H1 (cell line): ENCODE results near the gene CEBPE. TPM values are rescaled to one million over a fixed set of nuclear protein-coding genes. Genes with fewer than 3 reads are reported as not detected.

Experiments used
- CTCF ChIA-PET: fragments of 300-600 bp; sonication (Branson Sonifier 250); formaldehyde crosslinking; loops from one replicate; lab custom pipeline; 2021; ENCODE audit not compliant: partially characterized antibody; lab: Charles Lee
- POLR2A ChIA-PET: fragments of 300-600 bp; sonication (Branson Sonifier 250); formaldehyde crosslinking; loops from one replicate; lab custom pipeline; 2021; ENCODE audit warnings: inconsistent platforms; ENCODE audit not compliant: partially characterized antibody; lab: Charles Lee
- DNase-seq, 2 experiments: peaks; one replicate each; pipeline versions ENCODE4 v3.0.0 to v3.0.0-alpha.2; 2010 to 2022; ENCODE audit warnings: low spot score in 2 of 2, low read depth in 1 of 2, mixed read lengths in 1 of 2
- FAIRE-seq: peaks from 2 replicates; lab custom pipeline; 2011; peaks lifted over from hg19 to GRCh38; lab: Jason Lieb, UNC
- H2AFZ ChIP-seq: 2 replicates; pipeline ENCODE4 v1.8.1; 2012; ENCODE audit warnings: low read length, inconsistent platforms
- H2AK5ac ChIP-seq: 2 replicates; pipeline ENCODE4 v1.6.1; 2013; ENCODE audit warnings: low read depth, low read length
- H2BK120ac ChIP-seq: replicated peaks from 2 replicates; pipeline ENCODE3; 2013; ENCODE audit warnings: low read depth, low read length, inconsistent platforms
- H2BK12ac ChIP-seq: 2 replicates; pipeline ENCODE4 v1.6.1; 2013; ENCODE audit warnings: low read depth, low read length
- H2BK15ac ChIP-seq: 2 replicates; pipeline ENCODE4 v1.6.1; 2013; ENCODE audit warnings: low read length
- H2BK20ac ChIP-seq: 2 replicates; pipeline ENCODE4 v1.6.1; 2013; ENCODE audit warnings: low read length
- H2BK5ac ChIP-seq: 2 replicates; pipeline ENCODE4 v1.6.1; 2013; ENCODE audit warnings: low read depth, low read length
- H3K14ac ChIP-seq: 2 replicates; pipeline ENCODE4 v1.6.1; 2013; ENCODE audit warnings: inconsistent platforms; ENCODE audit not compliant: insufficient read length
- H3K18ac ChIP-seq: 2 replicates; pipeline ENCODE4 v1.6.1; 2013; ENCODE audit warnings: low read length; ENCODE audit errors: extremely low read depth
- H3K23ac ChIP-seq: 2 replicates; pipeline ENCODE4 v1.6.1; 2013; ENCODE audit warnings: inconsistent platforms; ENCODE audit not compliant: insufficient read length
- H3K23me2 ChIP-seq: 2 replicates; pipeline ENCODE4 v1.6.1; 2013; ENCODE audit warnings: low read depth, low read length
- H3K27ac ChIP-seq: 2 replicates; pipeline ENCODE4 v1.6.1; 2011; ENCODE audit warnings: low read depth, low read length, inconsistent platforms
- H3K27me3 ChIP-seq, 4 experiments: replicated peaks in 1 of 4; 1 replicate in 1 of 4; 2 replicates in 3 of 4; pipeline versions ENCODE4 v1.6.1 to v1.8.1; 2011 to 2013; ENCODE audit warnings: low read length in 3 of 4, mild to moderate bottlenecking in 3 of 4, inconsistent platforms in 2 of 4, mixed read lengths in 2 of 4, moderate library complexity in 1 of 4; ENCODE audit not compliant: control insufficient read depth in 3 of 4, insufficient read depth in 3 of 4; ENCODE audit errors: extremely low read depth in 1 of 4
- H3K36me3 ChIP-seq, 4 experiments: 2 replicates each; pipeline versions ENCODE4 v1.6.1 to v1.8.1; 2011 to 2013; ENCODE audit warnings: mild to moderate bottlenecking in 4 of 4, low read length in 3 of 4, moderate library complexity in 2 of 4, control low read depth in 1 of 4, inconsistent platforms in 1 of 4; ENCODE audit not compliant: insufficient read depth in 4 of 4, control insufficient read depth in 2 of 4
- H3K4ac ChIP-seq: replicated peaks from 2 replicates; pipeline ENCODE3; 2013; ENCODE audit warnings: low read length, low read depth, mixed read lengths, inconsistent platforms; ENCODE audit not compliant: insufficient read length
- H3K4me1 ChIP-seq, 4 experiments: replicated peaks in 1 of 4; 1 replicate in 1 of 4; 2 replicates in 3 of 4; pipeline versions ENCODE4 v1.6.1 to v1.8.1; 2011 to 2013; ENCODE audit warnings: low read length in 3 of 4, inconsistent platforms in 2 of 4, mixed read lengths in 1 of 4; ENCODE audit not compliant: insufficient read depth in 4 of 4, control insufficient read depth in 3 of 4
- H3K4me2 ChIP-seq, 2 experiments: 2 replicates each; pipeline versions ENCODE4 v1.6.1 to v1.8.1; 2011 to 2013; ENCODE audit warnings: low read depth in 2 of 2, low read length in 2 of 2, control low read depth in 1 of 2, inconsistent platforms in 1 of 2, mild to moderate bottlenecking in 1 of 2; ENCODE audit not compliant: insufficient read depth in 1 of 2
- H3K4me3 ChIP-seq, 4 experiments: fragments of 200-600, 300-600 bp in 1 of 4; sonication (generic), shearing (Covaris generic), sonication (Bioruptor Twin) in 1 of 4; 2 replicates each; pipeline versions ENCODE4 v1.5.1 to v1.8.1; 2011 to 2016; ENCODE audit warnings: low read length in 4 of 4, low read depth in 3 of 4, control low read depth in 2 of 4, inconsistent platforms in 2 of 4, mild to moderate bottlenecking in 2 of 4, mixed read lengths in 1 of 4, moderate library complexity in 1 of 4; ENCODE audit not compliant: insufficient read depth in 2 of 4; ENCODE audit errors: extremely low read depth in 1 of 4
- H3K56ac ChIP-seq: replicated peaks from 2 replicates; pipeline ENCODE3; 2013; ENCODE audit warnings: low read depth, mild to moderate bottlenecking, mixed read lengths, low read length, inconsistent platforms; ENCODE audit not compliant: insufficient read length
- H3K79me1 ChIP-seq: 2 replicates; pipeline ENCODE4 v1.6.1; 2013; ENCODE audit warnings: low read depth, low read length, control low read depth
- H3K79me2 ChIP-seq, 2 experiments: 2 replicates each; pipeline versions ENCODE4 v1.6.1 to v1.8.1; 2012 to 2013; ENCODE audit warnings: low read length in 2 of 2, mild to moderate bottlenecking in 2 of 2, inconsistent platforms in 1 of 2; ENCODE audit not compliant: insufficient read depth in 2 of 2, control insufficient read depth in 1 of 2
- H3K9ac ChIP-seq, 4 experiments: replicated peaks in 1 of 4; 1 replicate in 1 of 4; 2 replicates in 3 of 4; pipeline versions ENCODE4 v1.6.1 to v1.8.1; 2011 to 2013; ENCODE audit warnings: low read depth in 3 of 4, low read length in 3 of 4, control low read depth in 2 of 4, mild to moderate bottlenecking in 2 of 4, moderate library complexity in 2 of 4, inconsistent platforms in 1 of 4; ENCODE audit errors: extremely low read depth in 1 of 4
- H3K9me3 ChIP-seq, 2 experiments: 2 replicates each; pipeline versions ENCODE4 v1.6.1 to v1.8.1; 2012 to 2013; ENCODE audit warnings: mild to moderate bottlenecking in 2 of 2, moderate library complexity in 2 of 2, control low read depth in 1 of 2, inconsistent platforms in 1 of 2, low read depth in 1 of 2, low read length in 1 of 2, mixed read lengths in 1 of 2; ENCODE audit not compliant: insufficient read depth in 2 of 2
- H4K20me1 ChIP-seq, 2 experiments: replicated peaks in 1 of 2; 2 replicates each; pipeline versions ENCODE3 to v1.8.1; 2011 to 2013; ENCODE audit warnings: inconsistent platforms in 2 of 2, low read length in 2 of 2, mild to moderate bottlenecking in 1 of 2; ENCODE audit not compliant: insufficient read depth in 2 of 2, control insufficient read depth in 1 of 2
- H4K5ac ChIP-seq: 2 replicates; pipeline ENCODE4 v1.6.1; 2013; ENCODE audit warnings: low read length, low read depth, mixed read lengths, inconsistent platforms; ENCODE audit not compliant: insufficient read length
- H4K8ac ChIP-seq: 2 replicates; pipeline ENCODE4 v1.8.0; 2013; ENCODE audit warnings: mild to moderate bottlenecking, moderate library complexity, low read length, inconsistent platforms; ENCODE audit not compliant: insufficient read depth; ENCODE audit errors: extremely low read depth
- H4K91ac ChIP-seq: replicated peaks from 2 replicates; pipeline ENCODE3; 2013; ENCODE audit warnings: low read length, mixed read lengths, inconsistent platforms; ENCODE audit not compliant: insufficient read length
- ASH2L ChIP-seq: fragments of 200-600, 300-600 bp; sonication (generic); IDR thresholded peaks from one replicate; pipeline ENCODE4 v1.7.1; 2017; ENCODE audit warnings: low read length
- CEBPB ChIP-seq: IDR thresholded peaks from 2 replicates; pipeline ENCODE4 v1.6.1; 2012; ENCODE audit warnings: low read depth, low read length
- CREB1 ChIP-seq: IDR thresholded peaks from 2 replicates; pipeline ENCODE4 v1.6.1; 2012; ENCODE audit warnings: inconsistent platforms
- HDAC2 ChIP-seq, 2 experiments: fragments of 300-600 bp in 1 of 2; sonication (generic) in 1 of 2; IDR thresholded peaks; 2 replicates each; pipeline ENCODE4 v1.6.1; 2011 to 2012; ENCODE audit warnings: low read depth in 2 of 2, low read length in 2 of 2, mild to moderate bottlenecking in 2 of 2, moderate library complexity in 2 of 2, borderline replicate concordance in 1 of 2, inconsistent platforms in 1 of 2
- MAFK ChIP-seq: IDR thresholded peaks from 2 replicates; pipeline ENCODE4 v1.6.1; 2012; ENCODE audit warnings: low read depth, mild to moderate bottlenecking, improper control_type of control experiment, low read length
- SP2 ChIP-seq: IDR thresholded peaks from 2 replicates; pipeline ENCODE4 v1.6.1; 2012; ENCODE audit warnings: mild to moderate bottlenecking, low read length, inconsistent platforms
- SRF ChIP-seq: IDR thresholded peaks from 2 replicates; pipeline ENCODE4 v1.6.1; 2011; ENCODE audit warnings: mild to moderate bottlenecking, low read depth, low read length, moderate library complexity
- TCF12 ChIP-seq: IDR thresholded peaks from 2 replicates; pipeline ENCODE4 v1.6.1; 2011; ENCODE audit warnings: low read depth, mild to moderate bottlenecking, low read length
- WGBS, 2 experiments: shearing (Covaris generic) in 1 of 2; methylation state at CpG; one replicate each; pipeline versions ENCODE4 v1.1.6 to v1.1.7; 2013 to 2015; ENCODE audit warnings: low lambda C conversion rate in 2 of 2, mixed read lengths in 2 of 2, inconsistent platforms in 1 of 2, low coverage in 1 of 2, missing lambda C conversion rate in 1 of 2; ENCODE audit not compliant: insufficient replicate concordance in 2 of 2, insufficient coverage in 1 of 2, insufficient read length in 1 of 2; ENCODE audit errors: extremely low coverage in 1 of 2, missing lambda C conversion rate in 1 of 2; 5-methylcytosine and 5-hydroxymethylcytosine counted together
- polyA plus RNA-seq, 7 experiments: library from polyadenylated mRNA; depleted of rRNA in 3 of 7; stranded (reverse) in 5 of 7; unstranded in 2 of 7; fragments of >200 nt in 5 of 7; fragments of 200-250 nt in 2 of 7; gene quantifications; 1 replicate in 5 of 7; 2 replicates in 1 of 7; 4 replicates in 1 of 7; pipeline versions ENCODE4 v1.2.1 to v1.2.3, GENCODE V29; 2011 to 2013; ENCODE audit warnings: missing spikeins in 2 of 7, mixed read lengths in 2 of 7
- total RNA-seq: library from RNA; stranded (reverse); fragmentation: NEBNext Ultra II Directional; extraction: Animal tissue kit (Norgen Biotek cat#: 25700); gene quantifications from 2 replicates; pipeline ENCODE4 v1.2.1, GENCODE V29; 2021
- TF ChIP-seq, protein P1 (sequence below): IDR thresholded peaks from 2 replicates; pipeline ENCODE4 v1.6.1; 2011; ENCODE audit warnings: low read length, improper control_type of control experiment

CEBPE gene
- total and polyA plus RNA-seq, 2 of the 8 experiments (the other 6 are each of a cell fraction or from before 2014, with no cell fraction given) = 0.05 TPM; not detected in 1

DNA sequence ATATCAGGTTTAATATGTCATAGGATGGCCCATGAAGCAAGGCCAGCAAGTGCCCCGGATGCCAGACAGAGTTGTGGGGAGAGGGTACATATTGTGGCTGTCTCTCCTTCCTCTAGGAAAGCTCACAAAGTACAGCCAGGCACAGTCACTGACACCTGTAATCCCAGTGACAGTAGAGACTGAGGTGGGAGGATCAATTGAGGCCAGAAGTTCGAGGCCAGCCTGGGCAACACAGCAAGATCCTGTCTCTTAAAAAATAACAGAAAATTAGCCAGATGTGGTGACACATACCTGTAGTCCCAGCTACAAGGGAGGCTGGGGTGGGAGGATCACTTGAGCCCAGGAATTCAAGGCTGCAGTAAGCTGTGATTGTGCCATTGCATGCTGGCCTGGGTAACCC, 32.3 kb upstream of the CEBPE start:
- Histone ChIP-seq H3K27me3 (no peaks in the 10 kb centered on the region), H3K18ac (no peak overlapping the region), H3K4me2 (no peak overlapping the region)
- POLR2A ChIA-PET = interaction anchor here (1.3 to 2.2 kb wide), 7 partner anchors 10 to 79 kb away, joined by 3 to 15 read pairs (median 4); partner anchors contain the start of gene SLC7A8
- TF ChIP-seq SP2 (no peak), MAFK (no peak), CEBPB (no peak), TCF12 (no peak), ASH2L (no peak), HDAC2 (IDR thresholded peaks at IDR 0.05; ENCODE audit: borderline replicate concordance in 1 of 2, low read depth in 2 of 2, low read length in 2 of 2) (no peak), SRF (no peak), CREB1 (no peak)
- TF ChIP-seq, protein P1, sequence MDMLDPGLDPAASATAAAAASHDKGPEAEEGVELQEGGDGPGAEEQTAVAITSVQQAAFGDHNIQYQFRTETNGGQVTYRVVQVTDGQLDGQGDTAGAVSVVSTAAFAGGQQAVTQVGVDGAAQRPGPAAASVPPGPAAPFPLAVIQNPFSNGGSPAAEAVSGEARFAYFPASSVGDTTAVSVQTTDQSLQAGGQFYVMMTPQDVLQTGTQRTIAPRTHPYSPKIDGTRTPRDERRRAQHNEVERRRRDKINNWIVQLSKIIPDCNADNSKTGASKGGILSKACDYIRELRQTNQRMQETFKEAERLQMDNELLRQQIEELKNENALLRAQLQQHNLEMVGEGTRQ = no peak
- TF ChIP-seq, all 59 proteins: peak for 0
- no peak for DNase-seq
- H3K23me2 ChIP-seq = peaks cover 3% of the 10 kb centered on the region; the same call in 1 of the 2 replicates
- H3K9me3 ChIP-seq = no peaks in the 10 kb centered on the region
- no peak overlapping the region for H3K4ac ChIP-seq
- H3K36me3 ChIP-seq = peaks cover under 1 to 21% (median 9%) of the 10 kb centered on the region in 4 experiments; a peak in 6 of 8 replicates
- no peak overlapping the region for H2AK5ac ChIP-seq
- no peak overlapping the region for H4K91ac ChIP-seq
- no peak overlapping the region for H2BK12ac ChIP-seq
- H4K5ac ChIP-seq = no peak overlapping the region
- CTCF ChIA-PET = interaction anchor here (0.9 to 2.7 kb wide), 10 partner anchors 10 to 83 kb away, joined by 3 to 13 read pairs (median 4); no protein-coding TSS in a partner anchor
- no peaks in the 10 kb centered on the region; the same call in none of the 2 replicates for H3K79me1 ChIP-seq
- H3K14ac ChIP-seq = no peak overlapping the region
- no peak overlapping the region for H3K27ac ChIP-seq
- H3K56ac ChIP-seq = no peak overlapping the region
- no peak overlapping the region for H3K4me3 ChIP-seq
- H3K4me1 ChIP-seq = peaks cover 3 to 15% (median 7%) of the 10 kb centered on the region in 4 experiments; a peak in 6 of 7 replicates
- H2BK20ac ChIP-seq = no peak overlapping the region
- H3K23ac ChIP-seq = no peak overlapping the region
- H2AFZ ChIP-seq = no peak overlapping the region
- no peak overlapping the region; a peak in 1 of 7 replicates for H3K9ac ChIP-seq
- no peak for FAIRE-seq
- H3K79me2 ChIP-seq = no peaks in the 10 kb centered on the region
- no peak overlapping the region for H2BK120ac ChIP-seq
- peaks cover 0 to 4% of the 10 kb centered on the region in 2 experiments for H4K20me1 ChIP-seq
- no peak overlapping the region for H2BK5ac ChIP-seq
- WGBS, 2 experiments = 89% methylated on average over 2 of the region's 2 CpGs; no CpG with 5 or more reads in 1 of the 2 experiments
- H4K8ac ChIP-seq = no peak overlapping the region; the same call in 1 of the 2 replicates
- no peak overlapping the region for H2BK15ac ChIP-seq
